Measurements from ENCODE around the gene PTPRA.
A peak's percentile ranks its signal among the peaks of the same experiment; 100 is the strongest.

PTPRA gene

GRCh38 chr20:2867081-2867864, 6.0 kb upstream of the PTPRA start:
- TF ChIP-seq CTCF (IDR thresholded peaks at IDR 0.05; ENCODE audit: low read depth, low read length): no peak
- no peak for DNase-seq (ENCODE audit: low read depth in 2 of 2)
- no peak overlapping the region for H3K4me3 ChIP-seq (replicated peaks in 1 of 2; ENCODE audit: low read depth in 2 of 2, low read length in 2 of 2)

- no peak for DNase-seq (ENCODE audit: low read depth in 2 of 2)
- no peak for TF ChIP-seq CTCF (IDR thresholded peaks at IDR 0.05; ENCODE audit: low read depth, low read length)
- H3K4me3 ChIP-seq (replicated peaks in 1 of 2; ENCODE audit: low read depth in 2 of 2, low read length in 2 of 2): no peak overlapping the region
Measured at GRCh38 chr20:2869381-2869780, 3.9 kb upstream of the PTPRA start.

- DNase-seq (ENCODE audit: low read depth in 2 of 2): peak; percentile 48 to 60
- H3K4me3 ChIP-seq (replicated peaks in 1 of 2; ENCODE audit: low read depth in 2 of 2, low read length in 2 of 2): no peak overlapping the region
- no peak for TF ChIP-seq CTCF (IDR thresholded peaks at IDR 0.05; ENCODE audit: low read depth, low read length)
Measured at GRCh38 chr20:2871111-2871465, 2.2 kb upstream of the PTPRA start.

- TF ChIP-seq CTCF (IDR thresholded peaks at IDR 0.05; ENCODE audit: low read depth, low read length): no peak
- peak overlapping the region; percentile 87 to 89 for H3K4me3 ChIP-seq (replicated peaks in 1 of 2; ENCODE audit: low read depth in 2 of 2, low read length in 2 of 2)
- peak in 1 of 2 donors; percentile 8 for DNase-seq (ENCODE audit: low read depth in 2 of 2)
Measured at GRCh38 chr20:2871661-2872458, 1.4 kb upstream of the PTPRA start.

DNA sequence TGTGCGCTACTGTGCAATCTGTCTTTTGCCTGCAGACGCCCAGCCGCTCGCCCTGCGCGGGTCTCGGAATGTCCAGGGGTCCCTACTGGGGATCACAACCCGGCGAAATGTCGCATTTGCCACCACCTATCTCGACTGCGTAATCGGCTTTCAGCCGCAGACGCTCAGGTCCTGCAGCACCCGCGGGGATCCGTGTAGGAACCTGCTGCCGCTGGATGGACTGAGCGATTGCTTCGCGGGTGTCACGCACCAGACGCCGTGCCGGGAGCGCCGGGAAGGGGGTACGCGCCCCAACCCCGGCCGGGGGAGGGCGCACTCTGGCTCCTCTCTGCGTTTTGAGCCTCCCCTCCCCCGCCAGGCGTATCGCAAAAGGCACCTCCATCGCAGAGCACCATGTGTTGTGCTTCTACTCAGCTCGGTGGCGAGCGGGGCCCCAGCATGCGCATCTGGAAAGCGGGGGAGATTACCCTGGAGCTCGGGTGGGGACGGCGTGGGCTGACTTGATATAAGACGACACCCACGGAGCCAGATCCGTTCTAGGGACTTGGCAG, 747 bp upstream of the PTPRA start:
- peak overlapping the region; percentile 87 to 89 for H3K4me3 ChIP-seq (replicated peaks in 1 of 2; ENCODE audit: low read depth in 2 of 2, low read length in 2 of 2)
- peak; percentile 24 for TF ChIP-seq CTCF (IDR thresholded peaks at IDR 0.05; ENCODE audit: low read depth, low read length)
- peak; percentile 54 to 58 for DNase-seq (ENCODE audit: low read depth in 2 of 2)

DNA sequence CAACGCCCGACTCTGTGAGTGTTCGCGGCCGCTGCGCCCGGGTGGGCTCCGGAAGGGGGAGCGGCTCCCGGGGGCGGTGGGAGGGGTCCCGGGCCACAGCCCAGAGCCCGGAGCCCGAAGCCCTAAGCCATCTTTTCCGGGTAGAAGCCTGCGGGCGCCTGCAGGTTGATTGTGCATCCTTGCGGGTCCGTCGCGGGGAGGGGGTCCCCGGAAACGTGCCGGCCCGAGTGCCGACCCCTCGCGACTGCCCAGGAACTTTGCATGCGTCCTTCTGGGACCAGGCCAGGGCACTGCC, 413 bp downstream of the PTPRA start:
- peak; percentile 21 to 49 for DNase-seq (ENCODE audit: low read depth in 2 of 2)
- TF ChIP-seq CTCF (IDR thresholded peaks at IDR 0.05; ENCODE audit: low read depth, low read length): no peak

More for the DNA sequence above, 413 bp downstream of the PTPRA start:
- H3K4me3 ChIP-seq (replicated peaks in 1 of 2; ENCODE audit: low read depth in 2 of 2, low read length in 2 of 2): peak overlapping the region; percentile 87 to 89

Data from cardiac fibroblast (primary cell).